Ishikawa (cell line): Measurements from ENCODE around the gene KIR2DL4.

Experiments
- CEBPB ChIP-seq: IDR thresholded peaks from 2 replicates; pipeline ENCODE4 v1.6.1; 2012
- CREB1 ChIP-seq: IDR thresholded peaks from 2 replicates; pipeline ENCODE4 v1.6.1; 2012; ENCODE audit warnings: low read depth
- EGR1 ChIP-seq: IDR thresholded peaks from 2 replicates; pipeline ENCODE4 v1.6.1; 2012
- EP300 ChIP-seq: IDR thresholded peaks from 2 replicates; pipeline ENCODE4 v1.6.1; 2012; ENCODE audit warnings: borderline replicate concordance
- FOXM1 ChIP-seq: IDR thresholded peaks from 2 replicates; pipeline ENCODE4 v1.6.1; 2012; ENCODE audit warnings: low read depth, borderline replicate concordance
- MAX ChIP-seq: IDR thresholded peaks from 2 replicates; pipeline ENCODE4 v1.6.1; 2012
- NFIC ChIP-seq: IDR thresholded peaks from 2 replicates; pipeline ENCODE4 v1.6.1; 2012
- RAD21 ChIP-seq: IDR thresholded peaks from 2 replicates; pipeline ENCODE4 v1.6.1; 2012; ENCODE audit warnings: low read depth
- REST ChIP-seq: IDR thresholded peaks from 2 replicates; pipeline ENCODE4 v1.6.1; 2012; ENCODE audit warnings: low read depth, mild to moderate bottlenecking
- TAF1 ChIP-seq: IDR thresholded peaks from 2 replicates; pipeline ENCODE4 v1.6.1; 2012; ENCODE audit warnings: low read depth, mild to moderate bottlenecking
- TCF12 ChIP-seq: IDR thresholded peaks from 2 replicates; pipeline ENCODE4 v1.6.1; 2012; ENCODE audit warnings: low read depth
- TEAD4 ChIP-seq: IDR thresholded peaks from 2 replicates; pipeline ENCODE4 v1.6.1; 2012
- USF1 ChIP-seq: IDR thresholded peaks from 2 replicates; pipeline ENCODE4 v1.6.1; 2012
- YY1 ChIP-seq: IDR thresholded peaks from 2 replicates; pipeline ENCODE4 v1.6.1; 2012; ENCODE audit warnings: low read depth
- ZBTB7A ChIP-seq: IDR thresholded peaks from 2 replicates; pipeline ENCODE4 v1.6.1; 2012; ENCODE audit warnings: low read depth

KIR2DL4 gene

GRCh38 chr19:54795758-54796157, 7.7 kb upstream of the KIR2DL4 start:
- TF ChIP-seq FOXM1 (no peak), CREB1 (no peak), MAX (no peak), ZBTB7A (no peak), TCF12 (no peak)

- no peak for TF ChIP-seq ZBTB7A
- TF ChIP-seq EP300 = no peak
- no peak for TF ChIP-seq EGR1
- no peak for TF ChIP-seq RAD21
- TF ChIP-seq CREB1 = no peak
- TF ChIP-seq REST = no peak
- no peak for TF ChIP-seq TEAD4
- TF ChIP-seq NFIC = no peak
- TF ChIP-seq CEBPB = no peak
- no peak for TF ChIP-seq USF1
- TF ChIP-seq MAX = no peak
- no peak for TF ChIP-seq YY1
- TF ChIP-seq FOXM1 = no peak
- no peak for TF ChIP-seq TCF12
- no peak for TF ChIP-seq TAF1
Observed at GRCh38 chr19:54804101-54804500, 691 bp downstream of the KIR2DL4 start.

- TF ChIP-seq TAF1 (no peak), CREB1 (no peak), TEAD4 (no peak), REST (no peak), EP300 (no peak), TCF12 (no peak), MAX (no peak), EGR1 (no peak), RAD21 (no peak), USF1 (no peak), ZBTB7A (no peak), NFIC (no peak), CEBPB (no peak), FOXM1 (no peak), YY1 (no peak)
Observed at GRCh38 chr19:54804571-54804970, 1.2 kb downstream of the KIR2DL4 start.

GRCh38 chr19:54805665-54806515, 2.5 kb downstream of the KIR2DL4 start:
- TF ChIP-seq FOXM1 (no peak), MAX (no peak), USF1 (no peak), CEBPB (no peak), EGR1 (no peak)

GRCh38 chr19:54806516-54806838, 3.1 kb downstream of the KIR2DL4 start:
- TF ChIP-seq REST (no peak), ZBTB7A (no peak), YY1 (no peak), TEAD4 (no peak), TCF12 (no peak), RAD21 (no peak), CEBPB (no peak), MAX (no peak), USF1 (no peak), EGR1 (no peak), NFIC (no peak), CREB1 (no peak), FOXM1 (no peak), EP300 (no peak), TAF1 (no peak)
